Fibroblast of pulmonary artery (primary cell): ENCODE measurements around the gene COL6A3.

Experiments used
- DNase-seq: peaks from one replicate; pipeline ENCODE4 v3.0.0-alpha.2; 2010; ENCODE audit warnings: low read depth
- H3K4me3 ChIP-seq: replicated peaks from 2 replicates; pipeline ENCODE4 v1.5.1; 2011; ENCODE audit warnings: low read depth, mild to moderate bottlenecking, control low read depth, low read length, moderate library complexity
- CTCF ChIP-seq: IDR thresholded peaks from 2 replicates; pipeline ENCODE4 v1.5.1; 2011; ENCODE audit warnings: mild to moderate bottlenecking, control low read depth, low read length, inconsistent platforms; ENCODE audit errors: missing control alignments

The COL6A3 gene

GRCh38 chr2:237374284-237375060, 39.5 kb downstream of the COL6A3 start:
- DNase-seq: no peak
- H3K4me3 ChIP-seq: no peak overlapping the region
- no peak for TF ChIP-seq CTCF

GRCh38 chr2:237371856-237372255, 42.1 kb downstream of the COL6A3 start:
- H3K4me3 ChIP-seq: no peak overlapping the region
- TF ChIP-seq CTCF: no peak
- no peak for DNase-seq

- DNase-seq: no peak
- no peak for TF ChIP-seq CTCF
- no peak overlapping the region for H3K4me3 ChIP-seq
Measured at GRCh38 chr2:237365671-237366070, 48.3 kb downstream of the COL6A3 start.

- TF ChIP-seq CTCF: no peak
- no peak for DNase-seq
Measured at GRCh38 chr2:237364655-237365054, 49.3 kb downstream of the COL6A3 start.

GRCh38 chr2:237361194-237362004, 52.6 kb downstream of the COL6A3 start:
- DNase-seq: peak; percentile 64
- TF ChIP-seq CTCF: no peak
- H3K4me3 ChIP-seq: no peak overlapping the region

More at GRCh38 chr2:237364655-237365054, 49.3 kb downstream of the COL6A3 start:
- H3K4me3 ChIP-seq: no peak overlapping the region

- no peak for DNase-seq
- H3K4me3 ChIP-seq: no peak overlapping the region
- no peak for TF ChIP-seq CTCF
Measured at GRCh38 chr2:237359894-237360780, 53.8 kb downstream of the COL6A3 start.
